GM21526 (cell line): ENCODE measurements around the gene LILRA6.
"Not testable (repeated sequence)": the region's sequence is repeated elsewhere in the genome, so short reads cannot be mapped to it uniquely, and the experiment has no call there.

Experiments
- ATAC-seq: cut with Tn5 transposase; IDR thresholded peaks from one replicate; pipeline ENCODE4 v1.9.1; 2021; ENCODE audit warnings: moderate library complexity; ENCODE audit not compliant: unreplicated experiment, low FRiP score

LILRA6 gene

DNA sequence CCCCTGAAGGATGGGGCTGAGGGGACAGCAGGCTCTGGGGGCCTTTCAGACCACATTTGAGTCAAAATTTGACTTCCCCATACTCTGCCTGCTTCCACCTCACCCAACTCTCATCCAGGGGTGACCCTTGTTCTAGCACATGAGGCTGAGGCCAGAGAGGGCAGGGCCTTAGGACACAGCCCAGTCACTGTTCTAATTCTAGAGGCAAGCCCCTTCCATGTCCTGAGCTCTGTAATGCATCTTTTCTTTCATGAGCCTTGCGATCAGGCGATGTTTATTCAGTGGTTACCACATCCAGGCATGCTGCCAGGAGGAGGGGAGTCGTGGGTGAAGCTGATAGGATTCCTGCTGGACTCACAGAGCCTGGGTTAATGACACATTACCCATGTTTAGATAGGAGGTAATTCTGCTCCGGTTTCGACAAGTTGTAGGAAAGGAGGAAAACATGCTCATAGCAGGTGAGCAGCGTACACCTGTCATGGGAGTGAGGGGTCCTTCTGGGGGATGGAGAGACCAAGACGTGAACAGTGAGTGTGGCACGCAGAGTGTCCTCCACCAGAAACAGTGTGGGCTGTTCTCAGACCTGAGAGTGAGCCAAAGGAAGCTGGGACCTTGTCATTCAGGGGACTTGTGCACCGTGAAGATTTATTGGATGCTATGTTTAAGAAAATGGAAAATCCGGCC lies 32.6 kb downstream of the LILRA6 start:
- no peak for ATAC-seq

GRCh38 chr19:54209058-54209810 lies 33.4 kb downstream of the LILRA6 start:
- no peak for ATAC-seq

- no peak for ATAC-seq
These were observed 33.9 kb downstream of the LILRA6 start for GRCh38 chr19:54208784-54209057.

DNA sequence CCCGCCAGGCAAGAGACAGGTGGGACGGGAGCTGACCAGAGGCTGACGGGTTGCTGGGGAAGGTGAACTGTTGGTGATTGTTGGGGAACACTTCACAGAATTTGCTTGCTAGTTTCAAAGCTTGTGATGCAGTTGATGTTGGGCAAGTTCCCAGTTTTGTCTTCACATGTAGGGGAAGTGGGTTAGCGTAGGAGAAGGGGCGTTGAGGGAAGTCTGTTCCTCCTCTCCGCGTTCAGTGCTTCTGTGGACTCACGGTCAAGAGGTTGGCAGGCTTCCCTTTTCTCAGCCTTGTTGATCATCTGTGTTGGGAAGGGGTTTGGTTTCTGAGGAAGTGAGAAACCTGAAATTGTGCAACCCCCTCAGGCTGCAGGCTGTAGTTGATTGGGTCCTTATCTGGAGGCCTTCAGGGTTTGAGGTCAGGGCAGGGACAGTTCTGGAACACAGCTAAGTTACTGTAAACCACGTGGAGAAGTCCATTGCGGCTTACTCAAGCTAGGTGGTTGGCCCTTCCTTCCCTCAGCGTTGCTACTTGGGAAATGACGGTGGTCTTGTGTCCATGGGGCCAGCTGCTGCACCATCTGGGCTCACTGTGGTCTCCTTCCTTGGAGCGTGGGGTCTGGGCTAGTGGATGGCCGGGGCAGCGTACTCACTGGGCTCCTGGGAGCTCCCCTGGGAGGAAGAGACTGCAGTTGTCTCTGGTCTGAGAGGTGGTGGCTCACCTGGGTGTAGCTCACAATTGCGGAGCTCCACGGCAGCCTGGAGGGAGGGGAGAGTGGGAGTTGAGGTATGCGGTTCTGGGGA lies 34.4 kb downstream of the LILRA6 start:
- no peak for ATAC-seq

DNA sequence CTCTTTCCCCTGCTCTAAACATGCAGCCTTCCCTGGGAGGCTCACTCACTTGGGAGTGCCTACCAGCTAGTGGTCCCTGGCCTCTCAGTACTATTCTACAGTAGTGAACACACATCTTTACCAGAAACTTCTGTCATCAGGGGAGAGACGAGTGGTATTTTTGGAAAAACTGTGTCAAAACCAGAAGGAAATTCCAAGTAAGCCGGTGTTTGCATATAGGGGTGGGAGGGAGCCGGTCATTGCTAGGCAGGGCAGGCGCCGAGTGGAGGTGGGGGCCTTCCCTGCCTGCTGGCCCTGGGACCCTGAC lies 35.0 kb downstream of the LILRA6 start:
- ATAC-seq = no peak

DNA sequence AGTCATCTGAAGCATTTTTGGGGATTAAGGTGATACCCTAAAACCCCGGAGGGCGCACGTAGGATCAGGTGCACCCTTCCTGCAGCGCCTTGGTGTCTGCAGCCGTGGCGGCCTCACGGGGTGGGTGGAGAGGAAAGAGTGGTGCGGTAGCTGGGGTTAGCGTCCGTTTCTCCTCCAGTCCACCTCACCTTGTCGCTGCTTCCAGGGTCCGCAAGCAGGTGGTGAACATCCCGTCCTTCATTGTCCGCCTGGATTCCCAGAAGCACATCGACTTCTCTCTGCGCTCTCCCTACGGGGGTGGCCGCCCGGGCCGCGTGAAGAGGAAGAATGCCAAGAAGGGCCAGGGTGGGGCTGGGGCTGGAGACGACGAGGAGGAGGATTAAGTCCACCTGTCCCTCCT lies 35.4 kb downstream of the LILRA6 start:
- not testable (repeated sequence) for ATAC-seq

DNA sequence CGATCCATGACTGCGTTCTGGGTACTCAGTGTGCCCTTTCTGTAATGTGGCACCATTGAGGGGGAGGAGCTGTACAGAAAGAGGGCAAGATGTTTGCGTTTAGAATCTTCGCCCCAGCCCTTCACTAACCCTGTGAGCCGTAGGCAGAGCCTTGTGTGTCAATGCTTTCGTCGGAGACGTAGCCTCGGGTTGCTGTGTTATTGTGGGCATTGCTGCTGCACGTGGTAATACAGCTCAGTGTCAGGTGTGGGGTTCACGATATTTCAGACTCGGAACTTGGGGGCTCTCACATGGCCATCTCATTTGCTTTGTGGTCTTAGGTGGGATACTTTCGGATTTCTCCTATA lies 35.8 kb downstream of the LILRA6 start:
- ATAC-seq = no peak

GRCh38 chr19:54206030-54206830 lies 36.4 kb downstream of the LILRA6 start:
- ATAC-seq = no peak

GRCh38 chr19:54204767-54205468 lies 37.7 kb downstream of the LILRA6 start:
- no peak for ATAC-seq

DNA sequence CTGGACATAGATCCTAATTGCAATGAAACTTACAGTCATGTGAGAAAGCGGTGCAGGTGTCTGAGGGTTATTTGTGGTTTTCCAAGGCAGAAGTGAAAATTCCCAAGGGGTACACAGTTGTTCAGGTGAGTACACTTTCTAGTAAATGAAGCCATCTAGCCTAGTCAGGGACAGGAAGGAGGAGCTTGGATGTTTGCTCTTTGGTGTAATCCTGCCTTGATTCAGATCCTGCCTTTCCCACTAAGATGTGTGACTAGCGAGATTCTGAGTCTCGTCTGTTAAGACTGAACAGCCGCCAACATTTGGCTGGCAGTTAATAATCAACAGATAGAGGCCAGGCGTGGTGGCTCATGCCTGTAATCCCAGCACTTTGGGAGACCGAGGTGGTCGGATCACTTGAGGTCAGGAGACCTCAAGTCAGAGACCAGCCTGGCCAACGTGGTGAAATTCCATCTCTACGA lies 39.4 kb downstream of the LILRA6 start:
- ATAC-seq = no peak

- no peak for ATAC-seq
These were observed 40.6 kb downstream of the LILRA6 start for GRCh38 chr19:54201980-54202379.

DNA sequence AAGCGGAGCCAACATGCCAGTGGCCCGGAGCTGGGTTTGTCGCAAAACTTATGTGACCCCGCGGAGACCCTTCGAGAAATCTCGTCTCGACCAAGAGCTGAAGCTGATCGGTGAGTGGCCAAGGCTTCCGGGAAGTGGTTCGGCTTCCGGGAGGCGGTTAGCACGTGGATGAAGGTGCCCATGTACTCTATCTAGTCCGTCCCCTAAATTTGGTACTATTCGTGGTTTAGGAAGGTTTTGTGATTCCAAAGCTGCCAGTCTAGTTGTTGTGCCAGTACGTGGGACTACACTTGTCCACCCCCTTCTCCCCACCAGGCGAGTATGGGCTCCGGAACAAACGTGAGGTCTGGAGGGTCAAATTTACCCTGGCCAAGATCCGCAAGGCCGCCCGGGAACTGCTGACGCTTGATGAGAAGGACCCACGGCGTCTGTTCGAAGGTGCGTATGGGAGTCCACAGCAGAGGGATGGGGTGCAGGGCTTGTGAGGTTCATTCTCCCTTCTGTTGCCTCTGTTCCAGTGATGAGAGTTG lies 41.4 kb downstream of the LILRA6 start:
- no peak for ATAC-seq

DNA sequence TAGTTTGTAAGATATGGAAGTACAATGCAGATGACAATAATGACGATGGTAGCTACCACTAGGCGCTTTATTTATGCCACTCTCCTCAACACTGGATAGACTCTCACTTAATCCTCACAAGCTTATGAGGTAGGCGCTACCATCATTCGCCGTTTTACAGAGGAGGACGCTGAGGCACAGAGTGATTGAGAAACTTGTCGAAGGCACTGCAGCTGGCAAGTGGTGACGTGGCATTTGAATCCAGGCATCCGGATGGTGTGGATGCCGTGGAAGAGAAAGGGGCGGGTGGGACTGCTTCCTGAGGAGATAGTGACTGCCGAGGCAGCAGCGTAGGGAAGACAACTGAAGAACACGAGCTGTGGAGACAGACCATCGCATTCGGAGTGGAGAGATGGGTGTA lies 43.2 kb downstream of the LILRA6 start:
- no peak for ATAC-seq

DNA sequence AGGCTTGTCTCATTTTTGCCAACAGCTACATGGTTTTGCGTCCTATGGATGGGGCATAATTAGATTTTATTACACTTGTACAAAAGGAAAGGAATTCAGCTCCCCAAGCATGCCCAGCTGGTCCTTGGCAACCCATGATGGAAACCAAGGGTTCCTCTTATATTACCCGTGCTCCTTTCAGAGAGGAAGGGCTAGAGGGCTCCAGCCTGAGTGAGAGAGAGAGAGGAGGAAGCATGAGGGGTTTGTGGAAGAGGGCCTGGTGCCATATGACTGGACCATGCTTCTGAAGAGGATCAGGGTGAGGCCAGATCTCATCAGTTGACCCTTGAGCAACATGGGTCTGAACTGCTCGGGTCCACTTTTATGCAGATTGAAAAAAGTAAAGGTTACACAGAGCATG lies 45.5 kb downstream of the LILRA6 start:
- no peak for ATAC-seq

GRCh38 chr19:54196536-54196935 lies 46.1 kb downstream of the LILRA6 start:
- ATAC-seq = no peak

DNA sequence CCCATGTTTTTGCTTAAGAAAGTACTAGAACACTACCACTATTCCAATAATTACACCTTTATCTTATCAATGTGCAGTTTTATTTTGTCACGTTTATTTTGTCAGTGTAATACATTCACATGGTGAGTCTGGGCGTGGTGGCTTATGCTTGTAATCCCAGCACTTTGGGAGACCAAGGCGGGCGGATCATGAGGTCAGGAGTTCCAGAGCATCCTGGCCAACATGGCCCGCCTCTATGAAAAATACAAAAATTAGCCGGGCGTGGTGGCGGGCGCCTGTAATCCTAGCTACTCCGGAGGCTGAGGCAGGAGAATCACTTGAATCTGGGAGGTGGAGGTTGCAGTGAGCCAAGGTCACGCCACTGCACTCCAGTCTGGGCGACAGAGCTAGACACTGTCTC lies 48.1 kb downstream of the LILRA6 start:
- ATAC-seq = not testable (repeated sequence)

DNA sequence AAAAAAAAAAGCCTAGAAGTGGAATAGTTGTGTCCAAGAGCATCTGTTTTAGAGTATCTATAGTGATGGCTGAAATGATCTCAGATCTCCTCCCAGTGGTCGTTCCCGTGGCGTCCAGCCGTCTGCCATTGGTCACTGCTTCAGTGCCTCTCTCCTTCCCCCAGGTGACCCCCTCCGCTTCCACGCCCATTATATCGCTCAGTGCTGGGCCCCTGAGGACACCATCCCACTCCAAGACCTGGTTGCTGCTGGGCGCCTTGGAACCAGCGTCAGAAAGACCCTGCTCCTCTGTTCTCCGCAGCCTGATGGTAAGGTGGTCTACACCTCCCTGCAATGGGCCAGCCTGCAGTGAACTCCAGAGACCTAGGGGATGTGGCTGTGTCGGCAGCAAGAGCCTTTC lies 49.6 kb downstream of the LILRA6 start:
- no peak for ATAC-seq

- no peak for ATAC-seq
These were observed 50.7 kb downstream of the LILRA6 start for GRCh38 chr19:54191811-54192453.

DNA sequence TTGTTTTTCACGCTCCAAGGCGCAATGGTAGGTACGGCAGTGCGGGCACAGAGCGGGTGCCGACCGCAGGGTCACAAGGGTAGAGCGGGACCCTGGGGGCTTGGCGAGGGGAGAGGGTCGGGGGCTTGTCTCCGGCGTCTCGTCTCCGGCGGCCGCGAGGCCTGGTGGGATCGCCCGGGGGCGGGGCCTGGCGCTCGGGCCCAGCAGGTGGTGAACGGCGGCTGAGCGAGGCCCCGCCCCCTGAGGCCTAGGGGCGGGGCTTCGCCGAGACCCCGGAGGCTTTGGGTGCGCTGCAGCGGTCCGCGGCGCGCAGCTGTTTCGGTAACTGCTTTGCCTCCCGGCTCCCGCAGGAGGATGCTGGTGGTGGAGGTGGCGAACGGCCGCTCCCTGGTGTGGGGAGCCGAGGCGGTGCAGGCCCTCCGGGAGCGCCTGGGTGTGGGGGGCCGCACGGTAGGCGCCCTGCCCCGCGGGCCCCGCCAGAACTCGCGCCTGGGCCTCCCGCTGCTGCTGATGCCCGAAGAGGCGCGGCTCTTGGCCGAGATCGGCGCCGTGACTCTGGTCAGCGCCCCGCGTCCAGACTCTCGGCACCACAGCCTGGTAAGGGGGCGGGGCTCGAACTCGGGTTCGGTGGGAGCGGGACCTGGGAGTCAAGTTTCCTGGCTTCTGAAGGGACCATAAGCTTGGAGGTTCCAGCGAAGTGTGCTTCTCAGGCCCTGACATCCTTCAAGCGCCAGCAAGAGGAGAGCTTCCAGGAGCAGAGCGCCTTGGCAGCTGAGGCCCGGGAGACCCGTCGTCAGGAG lies 51.4 kb downstream of the LILRA6 start, which contains the start of gene TSEN34:
Gene TSEN34 (plus strand): TSS at position 298 of the 800 bp plus-strand sequence. CDS start 57 bp downstream, at position 355.
- ATAC-seq = peak; percentile 19
